Liver (tissue), 9 donors: Measurements from ENCODE around the gene TGFBR1. TPM values are rescaled to one million over a fixed set of nuclear protein-coding genes. Genes with fewer than 3 reads are reported as not detected.

ENCODE experiments used
- DNase-seq: peaks from one replicate; pipeline ENCODE4 v3.0.0-alpha.2; 2017; ENCODE audit warnings: low spot score
- H3K27ac ChIP-seq, 2 donors: one replicate each; pipeline ENCODE4 v1.7.0; 2013; ENCODE audit warnings: inconsistent platforms in 2 of 2, low read length in 2 of 2, control low read depth in 1 of 2, low read depth in 1 of 2, mild to moderate bottlenecking in 1 of 2
- H3K27me3 ChIP-seq, 4 donors: one replicate each; pipeline versions ENCODE4 v1.6.1 to v1.7.0; 2013; ENCODE audit warnings: low read length in 3 of 4, inconsistent platforms in 1 of 4, mild to moderate bottlenecking in 1 of 4, moderate library complexity in 1 of 4; ENCODE audit not compliant: control insufficient read depth in 4 of 4, insufficient read depth in 4 of 4
- H3K36me3 ChIP-seq, 4 donors: one replicate each; pipeline versions ENCODE4 v1.6.1 to v1.7.0; 2013; ENCODE audit warnings: low read length in 3 of 4, mild to moderate bottlenecking in 3 of 4, low read depth in 1 of 4, moderate library complexity in 1 of 4; ENCODE audit not compliant: control insufficient read depth in 4 of 4, insufficient read depth in 3 of 4
- H3K4me1 ChIP-seq, 4 donors: one replicate each; pipeline versions ENCODE4 v1.6.1 to v1.7.0; 2013; ENCODE audit warnings: low read length in 3 of 4, mild to moderate bottlenecking in 3 of 4, moderate library complexity in 1 of 4; ENCODE audit not compliant: control insufficient read depth in 4 of 4, insufficient read depth in 4 of 4
- H3K4me3 ChIP-seq, 3 donors: one replicate each; pipeline versions ENCODE4 v1.6.1 to v1.7.0; 2013; ENCODE audit warnings: low read length in 3 of 3, control low read depth in 1 of 3, low read depth in 1 of 3, mild to moderate bottlenecking in 1 of 3
- H3K9ac ChIP-seq, 2 donors: one replicate each; pipeline ENCODE4 v1.7.0; 2013; ENCODE audit warnings: low read length in 2 of 2, mild to moderate bottlenecking in 2 of 2, moderate library complexity in 2 of 2, control low read depth in 1 of 2, low read depth in 1 of 2
- H3K9me3 ChIP-seq, 4 donors: one replicate each; pipeline versions ENCODE4 v1.6.1 to v1.7.0; 2013; ENCODE audit warnings: low read length in 3 of 4; ENCODE audit not compliant: control insufficient read depth in 4 of 4
- EGR1 ChIP-seq, 2 donors: IDR thresholded peaks; 2 replicates each; pipeline ENCODE4 v1.6.1; 2016 to 2018; ENCODE audit warnings: antibody characterized with exemption in 2 of 2, low read depth in 2 of 2
- FOXA1 ChIP-seq: IDR thresholded peaks from 2 replicates; pipeline ENCODE4 v1.6.1; 2016; ENCODE audit warnings: antibody characterized with exemption
- FOXA2 ChIP-seq: IDR thresholded peaks from 2 replicates; pipeline ENCODE4 v1.6.1; 2016; ENCODE audit warnings: antibody characterized with exemption
- GABPA ChIP-seq, 2 donors: IDR thresholded peaks in 1 of 2; conservative IDR thresholded peaks in 1 of 2; 2 replicates each; pipeline ENCODE4 v1.6.1; 2016; ENCODE audit warnings: antibody characterized with exemption in 2 of 2, mild to moderate bottlenecking in 1 of 2, moderate library complexity in 1 of 2
- HNF4A ChIP-seq, 2 donors: conservative IDR thresholded peaks; 2 replicates each; pipeline ENCODE4 v1.6.1; 2016; ENCODE audit warnings: antibody characterized with exemption in 2 of 2, mild to moderate bottlenecking in 2 of 2
- HNF4G ChIP-seq: IDR thresholded peaks from 2 replicates; pipeline ENCODE4 v1.6.1; 2016; ENCODE audit warnings: antibody characterized with exemption
- JUND ChIP-seq, 2 donors: IDR thresholded peaks; 2 replicates each; pipeline ENCODE4 v1.6.1; 2016; ENCODE audit warnings: antibody characterized with exemption in 2 of 2
- MAX ChIP-seq: IDR thresholded peaks from 2 replicates; pipeline ENCODE4 v1.6.1; 2016; ENCODE audit warnings: antibody characterized with exemption
- NR2F2 ChIP-seq: IDR thresholded peaks from 2 replicates; pipeline ENCODE4 v1.6.1; 2016; ENCODE audit warnings: antibody characterized with exemption
- RAD21 ChIP-seq, 2 donors: IDR thresholded peaks; 2 replicates each; pipeline ENCODE4 v1.6.1; 2016; ENCODE audit warnings: antibody characterized with exemption in 2 of 2, mild to moderate bottlenecking in 2 of 2
- RXRA ChIP-seq, 2 donors: IDR thresholded peaks; 2 replicates each; pipeline ENCODE4 v1.6.1; 2017 to 2018; ENCODE audit warnings: antibody characterized with exemption in 2 of 2, mild to moderate bottlenecking in 1 of 2
- SP1 ChIP-seq: IDR thresholded peaks from 2 replicates; pipeline ENCODE4 v1.6.1; 2018; ENCODE audit warnings: antibody characterized with exemption, mild to moderate bottlenecking
- TAF1 ChIP-seq: conservative IDR thresholded peaks from 2 replicates; pipeline ENCODE4 v1.6.1; 2016; ENCODE audit warnings: antibody characterized with exemption, mild to moderate bottlenecking
- YY1 ChIP-seq: IDR thresholded peaks from 2 replicates; pipeline ENCODE4 v1.6.1; 2016; ENCODE audit warnings: antibody characterized with exemption, mild to moderate bottlenecking
- WGBS: extraction: QIAGEN DNeasy Blood & Tissue Kit; methylation state at CpG from one replicate; pipeline ENCODE4 v1.1.7; 2013; 5-methylcytosine and 5-hydroxymethylcytosine counted together
- polyA plus RNA-seq, 2 donors: library from polyadenylated mRNA; stranded (reverse) in 1 of 2; unstranded in 1 of 2; fragments of 200-250 nt in 1 of 2; fragments of >200 nt in 1 of 2; fragmentation: Nextera tagmentation in 1 of 2; extraction: Ambion mirVana in 1 of 2; gene quantifications; one replicate each; pipeline versions ENCODE4 v1.2.1 to v1.2.3, GENCODE V29; 2013 to 2015
- total RNA-seq, 2 donors: library from RNA; depleted of rRNA; stranded (reverse); fragments of >200 nt; gene quantifications; one replicate each; pipeline ENCODE4 v1.2.3, GENCODE V29; 2014
- TF ChIP-seq, protein P1 (sequence below): IDR thresholded peaks from 2 replicates; pipeline ENCODE4 v1.6.1; 2016; ENCODE audit warnings: antibody characterized with exemption
- TF ChIP-seq, protein P2 (sequence below): IDR thresholded peaks from 2 replicates; pipeline ENCODE4 v1.6.1; 2016; ENCODE audit warnings: antibody characterized with exemption
- TF ChIP-seq, protein P3 (sequence below): fragments of 150-350 bp; IDR thresholded peaks from 2 replicates; pipeline ENCODE4 v1.5.1; 2017; ENCODE audit warnings: improper control_type of control experiment, low read depth, low read length; ENCODE audit not compliant: missing input control
- TF ChIP-seq, protein P4 (sequence below): IDR thresholded peaks from 2 replicates; pipeline ENCODE4 v1.6.1; 2016; ENCODE audit warnings: antibody characterized with exemption, mild to moderate bottlenecking
- donor health status: healthy.
- donor health status: healthy.
- donor health status: healthy.
- donor health status: healthy.
- donor health status: healthy.

Gene TGFBR1
- total and polyA plus RNA-seq, 4 donors: 3.1 to 18.2 (median 11.0) TPM

DNA sequence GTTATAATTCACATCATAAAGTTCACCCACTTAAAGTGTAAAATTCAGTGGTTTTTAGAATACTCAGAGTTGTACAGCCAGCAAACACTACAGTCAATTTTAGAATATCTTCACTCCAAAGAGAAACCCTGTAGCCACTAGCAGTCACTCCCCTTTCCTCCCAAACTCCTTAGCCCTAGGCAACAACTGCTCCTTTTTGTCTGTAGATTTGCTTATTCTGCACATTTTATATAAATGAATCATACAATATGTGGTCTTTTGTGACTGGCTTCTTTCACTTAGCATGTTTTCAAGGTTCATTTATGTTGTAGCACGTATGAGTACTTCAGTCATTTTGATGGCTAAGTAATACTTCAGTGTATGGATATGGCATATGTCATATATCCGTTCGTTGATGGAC, 38.7 kb downstream of the TGFBR1 start:
- Histone ChIP-seq H3K9me3 (no peaks in the 10 kb centered on the region), H3K4me3 (no peak overlapping the region), H3K36me3 (peaks cover 3 to 32% (median 28%) of the 10 kb centered on the region in 4 donors), H3K27me3 (no peaks in the 10 kb centered on the region), H3K27ac (no peak overlapping the region), H3K9ac (no peak overlapping the region), H3K4me1 (no peaks in the 10 kb centered on the region)
- 97% methylated on average over 3 of the region's 3 CpGs for WGBS
- no peak for DNase-seq
- TF ChIP-seq HNF4A (conservative IDR thresholded peaks at IDR 0.05) (no peak), HNF4G (no peak), JUND (IDR thresholded peaks at IDR 0.05) (no peak), EGR1 (IDR thresholded peaks at IDR 0.05; ENCODE audit: low read depth in 2 of 2) (no peak), GABPA (IDR thresholded peaks at IDR 0.05 in 1 of 2, conservative IDR thresholded peaks at IDR 0.05 in 1 of 2) (no peak), RAD21 (IDR thresholded peaks at IDR 0.05) (no peak), FOXA2 (no peak), MAX (no peak), TAF1 (no peak), YY1 (no peak), SP1 (no peak), FOXA1 (no peak), RXRA (IDR thresholded peaks at IDR 0.05) (no peak), NR2F2 (no peak)
- TF ChIP-seq, protein P1, sequence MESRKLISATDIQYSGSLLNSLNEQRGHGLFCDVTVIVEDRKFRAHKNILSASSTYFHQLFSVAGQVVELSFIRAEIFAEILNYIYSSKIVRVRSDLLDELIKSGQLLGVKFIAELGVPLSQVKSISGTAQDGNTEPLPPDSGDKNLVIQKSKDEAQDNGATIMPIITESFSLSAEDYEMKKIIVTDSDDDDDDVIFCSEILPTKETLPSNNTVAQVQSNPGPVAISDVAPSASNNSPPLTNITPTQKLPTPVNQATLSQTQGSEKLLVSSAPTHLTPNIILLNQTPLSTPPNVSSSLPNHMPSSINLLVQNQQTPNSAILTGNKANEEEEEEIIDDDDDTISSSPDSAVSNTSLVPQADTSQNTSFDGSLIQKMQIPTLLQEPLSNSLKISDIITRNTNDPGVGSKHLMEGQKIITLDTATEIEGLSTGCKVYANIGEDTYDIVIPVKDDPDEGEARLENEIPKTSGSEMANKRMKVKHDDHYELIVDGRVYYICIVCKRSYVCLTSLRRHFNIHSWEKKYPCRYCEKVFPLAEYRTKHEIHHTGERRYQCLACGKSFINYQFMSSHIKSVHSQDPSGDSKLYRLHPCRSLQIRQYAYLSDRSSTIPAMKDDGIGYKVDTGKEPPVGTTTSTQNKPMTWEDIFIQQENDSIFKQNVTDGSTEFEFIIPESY: no peak
- TF ChIP-seq, protein P2, sequence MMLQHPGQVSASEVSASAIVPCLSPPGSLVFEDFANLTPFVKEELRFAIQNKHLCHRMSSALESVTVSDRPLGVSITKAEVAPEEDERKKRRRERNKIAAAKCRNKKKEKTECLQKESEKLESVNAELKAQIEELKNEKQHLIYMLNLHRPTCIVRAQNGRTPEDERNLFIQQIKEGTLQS: no peak
- TF ChIP-seq, protein P3, sequence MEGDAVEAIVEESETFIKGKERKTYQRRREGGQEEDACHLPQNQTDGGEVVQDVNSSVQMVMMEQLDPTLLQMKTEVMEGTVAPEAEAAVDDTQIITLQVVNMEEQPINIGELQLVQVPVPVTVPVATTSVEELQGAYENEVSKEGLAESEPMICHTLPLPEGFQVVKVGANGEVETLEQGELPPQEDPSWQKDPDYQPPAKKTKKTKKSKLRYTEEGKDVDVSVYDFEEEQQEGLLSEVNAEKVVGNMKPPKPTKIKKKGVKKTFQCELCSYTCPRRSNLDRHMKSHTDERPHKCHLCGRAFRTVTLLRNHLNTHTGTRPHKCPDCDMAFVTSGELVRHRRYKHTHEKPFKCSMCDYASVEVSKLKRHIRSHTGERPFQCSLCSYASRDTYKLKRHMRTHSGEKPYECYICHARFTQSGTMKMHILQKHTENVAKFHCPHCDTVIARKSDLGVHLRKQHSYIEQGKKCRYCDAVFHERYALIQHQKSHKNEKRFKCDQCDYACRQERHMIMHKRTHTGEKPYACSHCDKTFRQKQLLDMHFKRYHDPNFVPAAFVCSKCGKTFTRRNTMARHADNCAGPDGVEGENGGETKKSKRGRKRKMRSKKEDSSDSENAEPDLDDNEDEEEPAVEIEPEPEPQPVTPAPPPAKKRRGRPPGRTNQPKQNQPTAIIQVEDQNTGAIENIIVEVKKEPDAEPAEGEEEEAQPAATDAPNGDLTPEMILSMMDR: no peak
- TF ChIP-seq, protein P4, sequence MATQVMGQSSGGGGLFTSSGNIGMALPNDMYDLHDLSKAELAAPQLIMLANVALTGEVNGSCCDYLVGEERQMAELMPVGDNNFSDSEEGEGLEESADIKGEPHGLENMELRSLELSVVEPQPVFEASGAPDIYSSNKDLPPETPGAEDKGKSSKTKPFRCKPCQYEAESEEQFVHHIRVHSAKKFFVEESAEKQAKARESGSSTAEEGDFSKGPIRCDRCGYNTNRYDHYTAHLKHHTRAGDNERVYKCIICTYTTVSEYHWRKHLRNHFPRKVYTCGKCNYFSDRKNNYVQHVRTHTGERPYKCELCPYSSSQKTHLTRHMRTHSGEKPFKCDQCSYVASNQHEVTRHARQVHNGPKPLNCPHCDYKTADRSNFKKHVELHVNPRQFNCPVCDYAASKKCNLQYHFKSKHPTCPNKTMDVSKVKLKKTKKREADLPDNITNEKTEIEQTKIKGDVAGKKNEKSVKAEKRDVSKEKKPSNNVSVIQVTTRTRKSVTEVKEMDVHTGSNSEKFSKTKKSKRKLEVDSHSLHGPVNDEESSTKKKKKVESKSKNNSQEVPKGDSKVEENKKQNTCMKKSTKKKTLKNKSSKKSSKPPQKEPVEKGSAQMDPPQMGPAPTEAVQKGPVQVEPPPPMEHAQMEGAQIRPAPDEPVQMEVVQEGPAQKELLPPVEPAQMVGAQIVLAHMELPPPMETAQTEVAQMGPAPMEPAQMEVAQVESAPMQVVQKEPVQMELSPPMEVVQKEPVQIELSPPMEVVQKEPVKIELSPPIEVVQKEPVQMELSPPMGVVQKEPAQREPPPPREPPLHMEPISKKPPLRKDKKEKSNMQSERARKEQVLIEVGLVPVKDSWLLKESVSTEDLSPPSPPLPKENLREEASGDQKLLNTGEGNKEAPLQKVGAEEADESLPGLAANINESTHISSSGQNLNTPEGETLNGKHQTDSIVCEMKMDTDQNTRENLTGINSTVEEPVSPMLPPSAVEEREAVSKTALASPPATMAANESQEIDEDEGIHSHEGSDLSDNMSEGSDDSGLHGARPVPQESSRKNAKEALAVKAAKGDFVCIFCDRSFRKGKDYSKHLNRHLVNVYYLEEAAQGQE: no peak
